Measurements from ENCODE around the gene KIAA1586. TPM values are rescaled to one million over a fixed set of nuclear protein-coding genes. Genes with fewer than 3 reads are reported as not detected.

The KIAA1586 gene
- total and polyA plus RNA-seq, 9 of the 15 experiments (the other 6 are each of a cell fraction or from before 2014, with no cell fraction given), result 23.4 to 43.6 (median 29.5) TPM

DNA sequence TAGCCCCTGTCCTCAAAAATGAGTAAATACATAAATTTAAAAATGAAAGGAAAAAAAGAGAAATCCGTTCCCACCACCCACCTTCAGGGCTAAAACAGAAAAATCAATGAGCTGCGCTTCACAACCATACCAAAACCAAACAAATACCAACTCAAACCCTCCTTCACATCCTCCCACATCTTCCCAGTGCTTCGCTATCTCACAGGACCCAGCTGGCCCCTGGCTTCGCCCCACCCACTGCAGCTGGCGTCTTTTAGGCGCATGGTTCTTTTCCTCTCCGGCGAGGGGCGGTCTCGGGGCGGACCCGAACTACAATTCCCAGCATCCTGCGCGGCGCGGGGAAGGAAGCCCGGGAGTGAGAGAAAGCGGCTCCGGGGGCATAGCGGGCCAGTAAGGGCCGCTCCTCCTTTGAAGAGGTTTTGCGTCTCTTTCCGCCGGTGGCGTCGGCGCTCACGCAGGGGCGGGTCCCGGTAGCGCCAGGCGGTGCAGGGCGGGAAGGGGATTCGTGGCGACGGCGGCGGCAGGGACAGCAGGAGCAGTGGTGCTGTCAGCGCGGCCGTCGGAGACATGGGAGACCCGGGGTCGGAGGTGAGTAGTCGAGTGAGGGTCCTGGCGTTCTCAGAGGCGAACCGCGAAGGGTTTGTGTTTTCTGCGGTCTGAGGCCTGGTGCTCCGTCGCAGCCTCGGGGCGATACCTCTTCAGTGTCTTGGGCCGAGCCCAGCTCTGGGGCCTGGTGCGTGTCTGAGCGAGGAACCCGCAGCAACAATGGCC is 43.4 kb downstream of the KIAA1586 start, which contains the start of gene ZNF451 (continued):
- TF ChIP-seq SP2 (IDR thresholded peaks at IDR 0.05; ENCODE audit: extremely low read depth, low read depth, low read length, poor library complexity, severe bottlenecking) (no peak), MEF2D (tag; conservative IDR thresholded peaks at IDR 0.05; ENCODE audit: low read depth) (no peak; the same call in 1 of the 2 replicates), SMC3 (conservative IDR thresholded peaks at IDR 0.05; ENCODE audit: insufficient read depth, low read depth, low read length) (no peak), CBX2 (IDR thresholded peaks at IDR 0.05; ENCODE audit: insufficient read depth, low read length, poor library complexity, severe bottlenecking) (no peak), ADNP (tag; IDR thresholded peaks at IDR 0.05) (no peak), CHCHD3 (CRISPR knock-in tag; IDR thresholded peaks at IDR 0.05) (no peak), FUS (optimal IDR thresholded peaks at IDR 0.05; ENCODE audit: low read depth, low read length) (no peak), U2AF2 (optimal IDR thresholded peaks at IDR 0.05; ENCODE audit: low read depth, low read length) (no peak), ZNF224 (CRISPR knock-in tag; IDR thresholded peaks at IDR 0.05) (no peak), NR2C1 (IDR thresholded peaks at IDR 0.05) (peak; percentile 95), NR2C1 (tag; IDR thresholded peaks at IDR 0.05) (peak; percentile 97), ZNF146 (CRISPR knock-in tag; IDR thresholded peaks at IDR 0.05; ENCODE audit: unreplicated experiment) (no peak), NCOA4 (IDR thresholded peaks at IDR 0.05; ENCODE audit: partially characterized antibody) (no peak), CEBPB (tag; IDR thresholded peaks at IDR 0.05) (no peak), ERF (CRISPR knock-in tag; IDR thresholded peaks at IDR 0.05) (peak; percentile 28; the same call in 1 of the 2 replicates), SRSF1 (IDR thresholded peaks at IDR 0.05; ENCODE audit: low read depth, low read length) (no peak), SIX5 (IDR thresholded peaks at IDR 0.05; ENCODE audit: borderline replicate concordance in 1 of 2, insufficient read depth in 1 of 2, low read depth in 1 of 2, low read length in 2 of 2) (peak; percentile 71 to 82), XRCC4 (IDR thresholded peaks at IDR 0.05; ENCODE audit: extremely low read depth, insufficient read depth, insufficient read length) (no peak), SP1 (CRISPR knock-in tag; IDR thresholded peaks at IDR 0.05) (peak; percentile 98), HMGN3 (IDR thresholded peaks at IDR 0.05; ENCODE audit: borderline replicate concordance, extremely low read depth, insufficient read length, low read depth, low read length) (peak; percentile 82), HSF4 (CRISPR knock-in tag; IDR thresholded peaks at IDR 0.05; ENCODE audit: borderline replicate concordance) (no peak)
- TF ChIP-seq, protein P1, sequence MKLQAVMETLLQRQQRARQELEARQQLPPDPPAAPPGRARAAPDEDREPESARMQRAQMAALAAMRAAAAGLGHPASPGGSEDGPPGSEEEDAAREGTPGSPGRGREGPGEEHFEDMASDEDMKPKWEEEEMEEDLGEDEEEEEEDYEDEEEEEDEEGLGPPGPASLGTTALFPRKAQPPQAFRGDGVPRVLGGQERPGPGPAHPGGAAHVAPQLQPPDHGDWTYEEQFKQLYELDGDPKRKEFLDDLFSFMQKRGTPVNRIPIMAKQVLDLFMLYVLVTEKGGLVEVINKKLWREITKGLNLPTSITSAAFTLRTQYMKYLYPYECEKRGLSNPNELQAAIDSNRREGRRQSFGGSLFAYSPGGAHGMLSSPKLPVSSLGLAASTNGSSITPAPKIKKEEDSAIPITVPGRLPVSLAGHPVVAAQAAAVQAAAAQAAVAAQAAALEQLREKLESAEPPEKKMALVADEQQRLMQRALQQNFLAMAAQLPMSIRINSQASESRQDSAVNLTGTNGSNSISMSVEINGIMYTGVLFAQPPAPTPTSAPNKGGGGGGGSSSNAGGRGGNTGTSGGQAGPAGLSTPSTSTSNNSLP (IDR thresholded peaks at IDR 0.05; ENCODE audit: borderline replicate concordance, low read depth, low read length), result no peak
- TF ChIP-seq, protein P2, sequence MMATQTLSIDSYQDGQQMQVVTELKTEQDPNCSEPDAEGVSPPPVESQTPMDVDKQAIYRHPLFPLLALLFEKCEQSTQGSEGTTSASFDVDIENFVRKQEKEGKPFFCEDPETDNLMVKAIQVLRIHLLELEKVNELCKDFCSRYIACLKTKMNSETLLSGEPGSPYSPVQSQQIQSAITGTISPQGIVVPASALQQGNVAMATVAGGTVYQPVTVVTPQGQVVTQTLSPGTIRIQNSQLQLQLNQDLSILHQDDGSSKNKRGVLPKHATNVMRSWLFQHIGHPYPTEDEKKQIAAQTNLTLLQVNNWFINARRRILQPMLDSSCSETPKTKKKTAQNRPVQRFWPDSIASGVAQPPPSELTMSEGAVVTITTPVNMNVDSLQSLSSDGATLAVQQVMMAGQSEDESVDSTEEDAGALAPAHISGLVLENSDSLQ (IDR thresholded peaks at IDR 0.05), result peak; percentile 35; the same call in 1 of the 2 replicates
- TF ChIP-seq, protein P3, sequence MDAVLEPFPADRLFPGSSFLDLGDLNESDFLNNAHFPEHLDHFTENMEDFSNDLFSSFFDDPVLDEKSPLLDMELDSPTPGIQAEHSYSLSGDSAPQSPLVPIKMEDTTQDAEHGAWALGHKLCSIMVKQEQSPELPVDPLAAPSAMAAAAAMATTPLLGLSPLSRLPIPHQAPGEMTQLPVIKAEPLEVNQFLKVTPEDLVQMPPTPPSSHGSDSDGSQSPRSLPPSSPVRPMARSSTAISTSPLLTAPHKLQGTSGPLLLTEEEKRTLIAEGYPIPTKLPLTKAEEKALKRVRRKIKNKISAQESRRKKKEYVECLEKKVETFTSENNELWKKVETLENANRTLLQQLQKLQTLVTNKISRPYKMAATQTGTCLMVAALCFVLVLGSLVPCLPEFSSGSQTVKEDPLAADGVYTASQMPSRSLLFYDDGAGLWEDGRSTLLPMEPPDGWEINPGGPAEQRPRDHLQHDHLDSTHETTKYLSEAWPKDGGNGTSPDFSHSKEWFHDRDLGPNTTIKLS (IDR thresholded peaks at IDR 0.05; ENCODE audit: borderline replicate concordance, low read depth), result peak; percentile 91
